Measurements from ENCODE around the gene ARHGAP10. TPM values are rescaled to one million over a fixed set of nuclear protein-coding genes. Genes with fewer than 3 reads are reported as not detected.

ARHGAP10 gene
- total RNA-seq, 3 donors from 2014 or later (not counting 1 experiment from before 2014, with no cell fraction given) = 13.9 to 28.7 (median 23.2) TPM

DNA sequence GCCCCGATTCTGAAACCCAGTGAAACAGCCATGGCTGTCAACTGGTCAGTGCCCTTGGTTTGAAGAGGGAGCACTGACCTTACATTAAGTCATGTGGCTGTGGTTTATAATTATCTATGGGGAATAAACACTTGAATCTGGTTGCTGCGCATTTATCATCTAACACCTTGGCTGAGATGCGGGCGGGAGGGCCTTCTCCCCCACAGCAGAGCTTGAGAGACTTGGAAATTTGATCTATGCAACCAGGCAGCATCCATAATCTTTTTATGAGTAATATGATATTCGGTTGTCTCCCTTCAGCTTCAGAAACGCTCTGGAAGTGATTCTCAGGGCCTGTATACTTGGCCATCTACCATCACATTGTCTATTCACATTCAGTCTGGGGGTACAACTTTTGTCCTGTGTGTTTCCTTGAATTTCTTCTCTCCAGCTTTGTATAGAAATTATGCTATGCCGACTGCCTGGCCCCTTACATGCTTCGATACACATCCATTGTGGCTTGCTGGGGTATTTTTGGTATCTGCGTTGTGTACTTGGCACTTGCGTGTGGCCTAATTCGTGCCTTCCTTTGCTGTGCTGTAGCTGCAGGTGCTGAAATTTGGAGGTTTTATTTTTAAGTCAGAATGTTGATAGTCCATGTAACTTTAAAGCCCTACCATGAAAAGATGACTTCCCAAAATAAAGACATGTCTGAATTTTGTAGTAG lies 321.6 kb downstream of the ARHGAP10 start:
- WGBS (ENCODE audit: insufficient coverage) = 89% methylated on average over 11 of the region's 11 CpGs

DNA sequence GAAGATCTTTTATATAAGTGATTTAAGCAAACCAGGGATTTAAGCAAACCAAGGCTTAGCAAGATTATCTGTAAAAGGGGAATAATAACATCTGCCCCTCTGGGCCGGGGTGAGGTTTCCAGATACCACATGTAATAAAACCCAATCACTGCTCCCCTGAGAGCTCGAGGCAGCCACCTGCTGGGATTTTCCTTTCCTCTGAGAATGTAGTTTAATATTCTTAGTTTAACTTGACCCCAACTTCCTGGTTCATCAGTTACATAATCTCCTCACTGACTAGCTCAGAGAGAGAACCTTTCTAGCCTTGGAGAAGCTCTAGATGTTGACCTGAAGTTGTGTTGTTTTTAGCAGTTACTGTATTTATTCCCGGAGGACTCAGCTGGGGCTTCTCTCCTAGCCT lies 322.4 kb downstream of the ARHGAP10 start:
- intact Hi-C loops (cut with micrococcal nuclease) = loop anchor here (5.0 to 10.0 kb wide), 2 partner anchors 112 to 391 kb away; partner anchors contain the start of gene NR3C2
- 93% methylated on average over 1 of the region's 3 CpGs for WGBS (ENCODE audit: insufficient coverage)
- no peaks in the 10 kb centered on the region for H3K36me3 Mint-ChIP-seq
- no peaks in the 10 kb centered on the region for H3K9me3 Mint-ChIP-seq
- no peaks in the 10 kb centered on the region for H3K27me3 Mint-ChIP-seq (ENCODE audit: low read depth in 2 of 2)
- Histone ChIP-seq H3K36me3 (ENCODE audit: control insufficient read depth, insufficient read depth, low read length) (no peaks in the 10 kb centered on the region), H3K9me3 (ENCODE audit: control insufficient read depth, insufficient read depth, low read length) (no peaks in the 10 kb centered on the region), H3K27me3 (ENCODE audit: control insufficient read depth, insufficient read depth, low read length) (no peaks in the 10 kb centered on the region), H3K27ac (ENCODE audit: low read length) (peak overlapping the region; percentile 45), H3K4me3 (ENCODE audit: low read length) (no peak overlapping the region), H3K4me1 (ENCODE audit: control insufficient read depth, insufficient read depth, low read length) (peaks cover 64% of the 10 kb centered on the region)
- ATAC-seq = no peak
- DNase-seq = peak in 1 of 2 donors; percentile 52
- H3K4me1 Mint-ChIP-seq = peaks cover 71 to 76% of the 10 kb centered on the region in 2 donors
- H3K27ac Mint-ChIP-seq = peak overlapping the region; percentile 83 to 90
- H3K4me3 Mint-ChIP-seq = no peak overlapping the region
- TF ChIP-seq, protein P1, sequence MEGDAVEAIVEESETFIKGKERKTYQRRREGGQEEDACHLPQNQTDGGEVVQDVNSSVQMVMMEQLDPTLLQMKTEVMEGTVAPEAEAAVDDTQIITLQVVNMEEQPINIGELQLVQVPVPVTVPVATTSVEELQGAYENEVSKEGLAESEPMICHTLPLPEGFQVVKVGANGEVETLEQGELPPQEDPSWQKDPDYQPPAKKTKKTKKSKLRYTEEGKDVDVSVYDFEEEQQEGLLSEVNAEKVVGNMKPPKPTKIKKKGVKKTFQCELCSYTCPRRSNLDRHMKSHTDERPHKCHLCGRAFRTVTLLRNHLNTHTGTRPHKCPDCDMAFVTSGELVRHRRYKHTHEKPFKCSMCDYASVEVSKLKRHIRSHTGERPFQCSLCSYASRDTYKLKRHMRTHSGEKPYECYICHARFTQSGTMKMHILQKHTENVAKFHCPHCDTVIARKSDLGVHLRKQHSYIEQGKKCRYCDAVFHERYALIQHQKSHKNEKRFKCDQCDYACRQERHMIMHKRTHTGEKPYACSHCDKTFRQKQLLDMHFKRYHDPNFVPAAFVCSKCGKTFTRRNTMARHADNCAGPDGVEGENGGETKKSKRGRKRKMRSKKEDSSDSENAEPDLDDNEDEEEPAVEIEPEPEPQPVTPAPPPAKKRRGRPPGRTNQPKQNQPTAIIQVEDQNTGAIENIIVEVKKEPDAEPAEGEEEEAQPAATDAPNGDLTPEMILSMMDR (IDR thresholded peaks at IDR 0.05) = no peak

More for the DNA sequence above, 321.6 kb downstream of the ARHGAP10 start:
- no peaks in the 10 kb centered on the region for H3K9me3 ChIP-seq (ENCODE audit: control insufficient read depth, insufficient read depth, low read length)
- no peaks in the 10 kb centered on the region for H3K27me3 ChIP-seq (ENCODE audit: control insufficient read depth, insufficient read depth, low read length)
- H3K4me1 ChIP-seq (ENCODE audit: control insufficient read depth, insufficient read depth, low read length) = peaks cover 60% of the 10 kb centered on the region
- Mint-ChIP-seq H3K9me3 (no peaks in the 10 kb centered on the region), H3K27me3 (ENCODE audit: low read depth in 2 of 2) (no peaks in the 10 kb centered on the region), H3K27ac (peak overlapping the region; percentile 83 to 90), H3K4me1 (peaks cover 65 to 67% of the 10 kb centered on the region in 2 donors), H3K36me3 (peaks cover 2% of the 10 kb centered on the region), H3K4me3 (peak overlapping the region; percentile 21)
- no peaks in the 10 kb centered on the region for H3K36me3 ChIP-seq (ENCODE audit: control insufficient read depth, insufficient read depth, low read length)
- TF ChIP-seq, protein P1 (IDR thresholded peaks at IDR 0.05) = no peak
- H3K27ac ChIP-seq (ENCODE audit: low read length) = peak overlapping the region; percentile 72
- DNase-seq = no peak
- no peak for ATAC-seq
- H3K4me3 ChIP-seq (ENCODE audit: low read length) = no peak overlapping the region
- intact Hi-C loops (cut with micrococcal nuclease) = loop anchor here (5.0 to 10.0 kb wide), 2 partner anchors 111 to 391 kb away; partner anchors contain the start of gene NR3C2

DNA sequence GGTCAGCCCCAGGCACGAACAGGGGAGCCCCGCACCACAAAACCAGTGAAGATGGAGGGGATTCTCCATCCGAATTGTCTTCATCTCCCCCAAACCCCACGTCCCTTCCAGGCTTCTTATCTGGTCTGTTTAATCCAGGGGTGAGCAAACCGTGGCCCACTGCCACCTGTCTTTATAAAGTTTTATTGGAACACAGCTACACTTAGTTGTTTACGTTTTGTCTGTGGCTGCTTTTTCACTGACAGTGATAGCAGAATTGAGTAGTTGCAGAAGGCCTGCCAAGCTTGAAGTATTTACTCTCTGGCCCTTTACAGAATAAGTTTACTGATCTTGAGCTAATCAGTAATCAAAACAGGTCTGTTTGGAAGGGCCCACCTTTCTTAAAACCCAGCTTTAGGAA lies 324.0 kb downstream of the ARHGAP10 start:
- Histone ChIP-seq H3K27me3 (ENCODE audit: control insufficient read depth, insufficient read depth, low read length) (no peaks in the 10 kb centered on the region), H3K36me3 (ENCODE audit: control insufficient read depth, insufficient read depth, low read length) (no peaks in the 10 kb centered on the region), H3K4me1 (ENCODE audit: control insufficient read depth, insufficient read depth, low read length) (peaks cover 75% of the 10 kb centered on the region), H3K27ac (ENCODE audit: low read length) (no peak overlapping the region), H3K4me3 (ENCODE audit: low read length) (no peak overlapping the region), H3K9me3 (ENCODE audit: control insufficient read depth, insufficient read depth, low read length) (no peaks in the 10 kb centered on the region)
- 97% methylated on average over 6 of the region's 6 CpGs for WGBS (ENCODE audit: insufficient coverage)
- TF ChIP-seq, protein P1 (IDR thresholded peaks at IDR 0.05) = no peak
- H3K4me1 Mint-ChIP-seq = peaks cover 79 to 86% of the 10 kb centered on the region in 2 donors
- H3K27me3 Mint-ChIP-seq (ENCODE audit: low read depth in 2 of 2) = no peaks in the 10 kb centered on the region
- intact Hi-C loops (cut with micrococcal nuclease) = loop anchor here (10.0 kb wide), 1 partner anchor 389 kb away; the partner anchor contains the start of gene NR3C2
- H3K36me3 Mint-ChIP-seq = no peaks in the 10 kb centered on the region
- no peak overlapping the region for H3K4me3 Mint-ChIP-seq
- no peak for ATAC-seq
- H3K9me3 Mint-ChIP-seq = no peaks in the 10 kb centered on the region
- no peak for DNase-seq
- H3K27ac Mint-ChIP-seq = peak overlapping the region; percentile 68 to 74
